ENCODE data around the gene LPIN3.
A peak's percentile ranks its signal among the peaks of the same experiment; 100 is the strongest.
"Not testable (repeated sequence)": the region's sequence is repeated elsewhere in the genome, so short reads cannot be mapped to it uniquely, and the experiment has no call there.

The LPIN3 gene, protein sequence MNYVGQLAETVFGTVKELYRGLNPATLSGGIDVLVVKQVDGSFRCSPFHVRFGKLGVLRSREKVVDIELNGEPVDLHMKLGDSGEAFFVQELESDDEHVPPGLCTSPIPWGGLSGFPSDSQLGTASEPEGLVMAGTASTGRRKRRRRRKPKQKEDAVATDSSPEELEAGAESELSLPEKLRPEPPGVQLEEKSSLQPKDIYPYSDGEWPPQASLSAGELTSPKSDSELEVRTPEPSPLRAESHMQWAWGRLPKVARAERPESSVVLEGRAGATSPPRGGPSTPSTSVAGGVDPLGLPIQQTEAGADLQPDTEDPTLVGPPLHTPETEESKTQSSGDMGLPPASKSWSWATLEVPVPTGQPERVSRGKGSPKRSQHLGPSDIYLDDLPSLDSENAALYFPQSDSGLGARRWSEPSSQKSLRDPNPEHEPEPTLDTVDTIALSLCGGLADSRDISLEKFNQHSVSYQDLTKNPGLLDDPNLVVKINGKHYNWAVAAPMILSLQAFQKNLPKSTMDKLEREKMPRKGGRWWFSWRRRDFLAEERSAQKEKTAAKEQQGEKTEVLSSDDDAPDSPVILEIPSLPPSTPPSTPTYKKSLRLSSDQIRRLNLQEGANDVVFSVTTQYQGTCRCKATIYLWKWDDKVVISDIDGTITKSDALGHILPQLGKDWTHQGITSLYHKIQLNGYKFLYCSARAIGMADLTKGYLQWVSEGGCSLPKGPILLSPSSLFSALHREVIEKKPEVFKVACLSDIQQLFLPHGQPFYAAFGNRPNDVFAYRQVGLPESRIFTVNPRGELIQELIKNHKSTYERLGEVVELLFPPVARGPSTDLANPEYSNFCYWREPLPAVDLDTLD

DNA sequence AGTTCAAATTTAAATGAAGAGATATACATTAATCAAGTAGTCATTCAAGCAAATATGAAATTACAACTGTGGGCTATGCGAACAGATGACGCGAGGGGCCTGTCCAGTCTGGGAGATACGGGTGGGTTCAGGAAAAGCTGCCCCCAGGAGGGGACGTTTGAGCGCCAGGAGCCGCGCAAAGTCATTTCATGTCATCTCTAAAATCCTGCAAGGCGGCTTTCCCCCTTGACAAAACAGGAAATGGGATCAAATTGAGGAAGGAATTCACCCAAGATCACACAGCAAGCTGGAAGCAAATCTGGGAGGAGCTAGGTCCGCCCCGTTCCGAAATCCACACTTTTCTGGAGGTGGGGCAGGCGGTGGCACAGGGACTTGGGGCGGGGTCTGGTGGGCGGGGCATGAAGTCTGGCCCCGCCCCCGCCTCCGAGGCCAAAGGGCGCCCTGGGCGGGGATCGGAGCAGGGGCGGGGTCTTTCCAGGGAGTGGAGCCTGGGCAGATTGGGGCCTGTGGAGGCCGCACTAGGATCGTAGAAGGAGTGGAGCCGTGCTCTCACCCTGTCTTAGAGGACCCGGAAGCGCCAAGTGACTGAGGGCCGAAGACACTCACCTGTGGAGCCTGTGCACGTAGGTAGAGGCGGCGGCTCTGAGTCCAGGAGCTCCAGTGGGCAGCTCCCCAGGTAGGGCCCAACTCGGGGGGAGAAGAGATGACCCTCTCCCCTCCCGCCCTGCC is at the start of gene LPIN3:
TSS of gene LPIN3 (plus strand) at position 495 of the 729 bp plus-strand sequence. CDS start 4,983 bp downstream, outside the sequence.
- peak; percentile 44 to 50 for DNase-seq

DNA sequence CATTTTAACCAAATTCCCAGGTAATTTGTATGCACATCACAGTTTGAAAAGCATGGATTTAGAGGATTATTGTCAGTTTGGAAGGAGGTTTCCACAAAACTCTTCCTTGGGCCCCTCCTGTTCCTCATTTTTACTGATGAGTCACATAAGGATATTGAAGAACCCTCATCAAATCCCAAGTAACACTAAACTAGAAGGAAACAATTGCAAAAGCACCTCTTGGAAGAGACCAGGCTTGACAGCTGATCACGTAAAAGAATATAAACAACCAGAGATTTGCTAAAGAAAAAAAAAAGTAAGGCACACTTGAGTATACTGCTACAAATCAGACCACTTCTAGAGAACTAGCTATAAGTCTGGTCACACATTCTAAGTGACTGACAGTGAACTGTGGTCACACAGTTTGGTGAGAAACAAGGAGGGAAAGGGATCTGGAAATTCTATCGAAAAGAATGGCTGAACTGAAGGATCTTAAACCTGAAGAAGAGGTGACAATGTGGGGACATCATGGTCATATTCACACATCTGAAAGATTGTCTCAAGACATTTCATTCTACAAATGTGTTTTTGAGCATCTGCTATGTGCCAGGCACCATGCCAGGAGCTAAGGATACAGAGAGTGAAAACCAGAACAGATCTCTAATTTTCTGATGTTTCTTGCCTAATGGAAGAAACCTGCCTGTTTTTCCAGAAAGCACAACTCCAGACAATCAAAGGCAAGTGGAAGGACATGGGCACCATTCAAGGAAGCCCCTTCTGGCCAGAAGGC is 47.2 kb upstream of the LPIN3 start:
- DNase-seq, result no peak

DNA sequence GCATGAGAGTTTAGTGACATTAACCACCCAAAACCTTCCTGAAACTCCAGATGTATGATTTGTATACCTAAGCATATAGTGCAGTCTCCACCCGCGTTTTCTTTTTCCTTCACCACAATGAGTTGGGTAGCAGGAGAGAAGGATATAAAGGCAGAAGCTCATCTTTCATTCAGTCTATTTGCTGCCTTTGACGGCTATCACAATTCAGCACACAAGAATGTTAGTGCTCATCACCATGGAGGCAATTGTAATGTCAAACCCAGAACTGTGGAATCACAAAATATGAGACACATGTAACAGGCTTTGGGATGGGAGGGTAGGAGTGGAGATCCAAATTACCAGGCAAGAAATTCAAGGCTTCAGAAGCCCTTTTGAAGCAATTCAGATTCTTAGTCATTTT is 40.7 kb upstream of the LPIN3 start:
- DNase-seq, result no peak

- DNase-seq, result no peak
These were observed 40.2 kb upstream of the LPIN3 start for GRCh38 chr20:41300383-41300782.

- no peak for DNase-seq
These were observed 39.7 kb upstream of the LPIN3 start for GRCh38 chr20:41300886-41301285.

DNA sequence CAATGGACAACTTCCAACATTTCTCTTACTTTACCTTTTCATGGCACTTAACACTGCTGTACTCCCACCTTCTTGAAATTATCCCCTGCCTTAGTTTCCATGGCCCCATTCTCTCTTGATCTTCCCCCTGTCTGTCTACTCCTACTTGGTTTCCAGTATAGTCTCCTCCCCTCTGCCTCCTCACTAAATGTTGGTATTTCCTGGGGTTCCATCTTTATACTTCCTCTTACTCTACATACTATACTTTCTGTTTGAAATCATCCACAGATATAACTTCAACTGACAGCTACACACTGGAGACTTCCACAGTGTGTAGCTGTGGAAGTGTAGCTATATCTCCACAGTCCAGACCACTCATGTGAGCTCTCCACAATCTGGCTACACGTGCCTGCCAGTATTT is 36.6 kb upstream of the LPIN3 start:
- no peak for DNase-seq

DNA sequence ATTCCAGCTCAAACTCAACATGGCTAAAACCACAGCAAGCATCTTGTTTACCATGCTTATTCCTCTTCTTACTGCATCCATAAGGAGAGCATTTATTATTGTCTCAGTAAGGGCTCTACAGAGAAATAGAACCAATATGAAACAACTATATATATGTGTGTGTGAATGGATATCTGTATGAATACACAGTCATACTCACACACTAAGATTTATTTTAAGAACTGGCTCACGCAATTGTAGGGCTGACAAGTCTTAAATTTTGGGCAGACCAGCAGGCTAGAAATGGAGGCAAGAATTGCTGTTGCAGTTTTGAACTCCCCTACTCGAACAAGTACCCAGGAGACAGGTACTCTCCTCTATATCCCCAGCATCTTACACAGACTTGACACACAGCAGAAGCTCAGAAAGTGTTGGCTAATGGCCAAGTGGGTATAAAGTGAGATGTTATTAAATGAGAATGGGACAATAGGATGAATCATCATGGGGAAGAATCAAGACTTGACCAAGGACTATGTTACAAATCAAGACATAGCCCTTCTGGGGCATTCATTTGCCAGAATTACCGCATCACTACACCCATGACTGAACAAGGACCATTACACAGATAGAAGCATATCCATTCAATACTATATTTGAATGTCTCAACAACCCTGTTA is 36.1 kb upstream of the LPIN3 start:
- no peak for DNase-seq

DNA sequence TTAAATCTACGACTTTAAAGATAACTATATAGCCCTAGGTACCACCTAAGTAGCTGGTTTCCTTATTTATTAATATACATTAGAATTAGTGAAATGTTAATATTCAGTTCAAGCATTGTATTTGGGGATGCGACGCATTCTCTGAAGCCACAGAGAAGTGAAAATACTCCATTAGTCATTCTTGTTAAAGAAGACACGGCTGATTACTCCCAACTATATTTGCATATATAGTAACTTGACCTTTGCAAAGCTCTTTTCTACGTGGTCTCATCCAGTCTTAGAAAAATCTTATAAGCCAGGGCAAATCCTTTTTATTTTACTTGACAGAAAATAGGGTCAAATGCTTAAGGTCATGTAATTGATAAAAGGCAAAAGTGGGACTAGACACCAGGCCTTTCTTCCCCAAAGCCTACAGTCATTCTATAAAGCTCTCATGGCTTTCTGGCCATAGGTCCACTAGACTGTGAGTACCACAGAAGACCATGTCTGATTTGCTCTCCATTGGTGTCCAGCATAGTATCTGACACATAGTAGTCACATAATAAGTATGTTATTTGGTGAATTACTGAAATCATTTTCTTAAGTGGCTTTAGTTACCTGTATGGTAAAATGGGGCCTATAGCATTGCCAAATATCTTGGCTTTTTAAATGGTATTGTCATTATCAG is 34.4 kb upstream of the LPIN3 start:
- DNase-seq, result no peak

DNA sequence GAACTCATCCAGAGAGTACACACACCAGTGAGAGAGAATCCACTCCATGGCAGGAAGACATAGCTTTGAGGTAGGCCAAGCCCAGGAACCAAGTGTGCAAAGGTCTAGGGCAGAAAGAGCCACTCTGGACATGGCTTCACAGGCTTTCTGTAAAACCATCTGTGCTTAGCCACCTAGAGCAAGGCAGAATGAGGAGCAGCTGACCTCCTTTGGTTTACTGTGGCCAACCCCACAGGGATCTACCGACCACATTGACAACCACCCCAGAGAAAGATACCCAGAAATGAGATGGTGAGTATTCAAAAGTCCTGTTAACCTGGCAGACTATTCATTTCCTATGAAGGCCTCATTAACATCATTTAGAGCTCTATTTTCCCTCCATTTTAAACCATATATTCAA is 33.6 kb upstream of the LPIN3 start:
- no peak for DNase-seq

GRCh38 chr20:41308290-41308711 is 32.3 kb upstream of the LPIN3 start:
- DNase-seq, result no peak

GRCh38 chr20:41308726-41309413 is 31.8 kb upstream of the LPIN3 start:
- DNase-seq, result no peak

- no peak for DNase-seq
These were observed 30.8 kb upstream of the LPIN3 start for GRCh38 chr20:41309817-41310216.

DNA sequence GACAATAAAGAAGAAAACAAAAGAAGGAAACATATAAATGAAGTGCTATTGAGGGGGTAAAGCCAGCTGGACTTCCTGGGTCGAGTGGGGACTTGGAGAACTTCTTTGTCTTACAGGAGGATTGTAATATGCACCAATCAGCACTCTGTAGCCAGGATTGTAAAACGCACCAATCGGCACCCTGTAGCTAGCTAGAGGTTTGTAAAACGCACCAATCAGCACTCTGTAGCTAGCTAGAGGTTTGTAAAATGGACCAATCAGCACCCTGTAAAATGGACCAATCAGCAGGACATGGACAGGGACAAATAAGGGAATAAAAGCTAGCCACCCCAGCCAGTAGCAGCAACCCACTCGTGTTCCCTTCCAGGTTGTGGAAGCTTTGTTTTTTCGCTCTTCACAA is 28.6 kb upstream of the LPIN3 start:
- DNase-seq, result not testable (repeated sequence)

DNA sequence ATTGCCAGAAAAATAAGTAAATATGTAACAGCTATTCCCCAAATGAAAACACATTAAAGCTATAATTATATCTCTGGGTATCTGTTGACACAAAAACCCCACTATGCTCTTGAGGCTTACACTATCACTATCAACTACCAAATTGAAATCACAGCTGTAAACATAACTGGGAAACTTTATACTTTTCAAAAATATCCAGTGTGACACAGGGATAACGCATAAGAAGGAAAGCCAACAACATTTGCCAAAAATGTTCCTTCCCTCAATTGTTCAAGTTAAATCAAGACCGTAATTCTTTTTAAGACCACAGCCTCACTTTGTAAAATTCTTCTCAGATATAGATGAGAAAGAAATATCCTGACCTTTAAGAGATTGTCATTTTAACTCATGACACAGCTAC is 26.2 kb upstream of the LPIN3 start:
- DNase-seq, result no peak

- no peak for DNase-seq
These were observed 24.6 kb upstream of the LPIN3 start for GRCh38 chr20:41316051-41316450.

- DNase-seq, result peak; percentile 74 to 76
These were observed 23.7 kb upstream of the LPIN3 start for GRCh38 chr20:41316602-41317545.

DNA sequence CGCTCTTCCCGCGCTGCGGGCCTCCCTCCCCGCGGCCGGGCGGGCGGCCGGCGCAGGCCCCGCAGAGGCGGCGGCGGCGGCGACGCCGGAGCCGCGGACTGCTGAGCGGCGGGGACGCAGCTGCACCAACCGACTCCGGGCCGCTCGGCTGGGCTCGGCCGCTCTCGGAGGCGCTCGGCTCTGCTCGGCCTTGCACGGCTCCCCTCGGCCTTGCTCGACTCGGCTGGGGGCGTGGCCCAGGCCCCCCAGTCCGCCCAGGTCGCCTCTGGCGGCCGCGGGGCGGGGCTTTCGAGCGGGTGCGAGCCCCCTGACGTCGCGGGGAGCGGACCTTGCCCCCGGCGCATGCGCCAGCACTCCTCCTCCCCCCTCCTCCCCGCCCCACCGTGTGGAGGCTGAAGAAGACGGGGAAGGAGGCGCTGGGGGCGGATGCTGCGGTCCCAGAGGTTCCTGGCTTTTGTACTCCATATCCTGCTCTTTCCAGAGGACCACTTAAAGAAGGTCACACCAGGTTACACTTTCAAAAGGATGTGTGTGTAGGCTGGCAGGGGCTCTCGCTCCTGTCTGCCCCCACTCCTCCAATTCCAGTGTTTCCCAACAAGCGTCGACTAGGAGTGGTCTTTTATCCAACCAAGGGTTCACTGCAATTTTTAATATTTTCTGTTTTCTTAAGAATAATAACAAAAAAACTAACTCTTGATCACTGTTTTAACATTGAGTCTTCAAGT is 22.9 kb upstream of the LPIN3 start, which contains the start of gene ZHX3:
TSS of gene ZHX3 (minus strand) at position 186 of the 725 bp plus-strand sequence. CDS start 112,815 bp downstream, outside the sequence.
- peak; percentile 95 for DNase-seq

- no peak for DNase-seq
These were observed 22.4 kb upstream of the LPIN3 start for GRCh38 chr20:41318271-41318649.

DNA sequence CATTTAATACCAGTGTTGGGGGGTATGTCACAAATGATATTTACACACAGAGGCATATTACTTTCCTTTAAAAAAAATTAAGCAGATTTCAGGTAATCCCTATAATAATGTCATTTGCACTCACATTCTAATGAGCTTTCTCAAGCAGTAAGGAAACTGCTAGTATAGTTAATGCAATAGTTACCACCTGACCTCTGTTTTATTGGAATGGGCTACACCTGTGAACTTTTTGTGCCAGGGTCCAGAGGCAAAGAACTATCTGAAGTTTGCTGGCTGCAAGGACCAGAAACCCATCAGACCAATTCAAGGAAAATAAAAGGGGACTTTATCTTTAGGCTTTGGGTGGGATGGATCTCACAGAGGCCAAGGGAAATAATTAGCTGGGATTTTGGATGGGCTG is 20.2 kb upstream of the LPIN3 start:
- no peak for DNase-seq
